ENCODE results near the gene ZBED6.
"Not testable (repeated sequence)": the region's sequence is repeated elsewhere in the genome, so short reads cannot be mapped to it uniquely, and the experiment has no call there.

The ZBED6 gene

DNA sequence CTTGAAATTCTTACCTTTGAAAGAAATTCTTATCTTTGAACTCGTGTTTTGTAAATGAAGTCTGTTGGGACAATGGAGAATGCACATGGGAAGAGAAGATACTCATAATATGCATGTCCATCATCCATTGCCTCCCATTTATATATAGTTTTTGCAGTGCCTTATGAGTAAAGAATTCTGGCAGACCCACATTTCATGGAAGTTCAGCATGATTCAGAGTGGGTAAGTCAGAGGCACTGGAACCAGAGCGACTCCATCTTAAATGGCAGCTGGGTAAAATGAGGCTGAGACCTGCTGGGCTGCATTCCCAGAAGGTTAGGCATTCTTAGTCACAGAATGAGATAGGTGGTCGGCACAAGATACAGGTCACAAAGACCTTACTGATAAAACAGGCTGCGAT is 16.6 kb upstream of the ZBED6 start:
- DNase-seq (ENCODE audit: extremely low spot score): no peak
- TF ChIP-seq, protein P1, sequence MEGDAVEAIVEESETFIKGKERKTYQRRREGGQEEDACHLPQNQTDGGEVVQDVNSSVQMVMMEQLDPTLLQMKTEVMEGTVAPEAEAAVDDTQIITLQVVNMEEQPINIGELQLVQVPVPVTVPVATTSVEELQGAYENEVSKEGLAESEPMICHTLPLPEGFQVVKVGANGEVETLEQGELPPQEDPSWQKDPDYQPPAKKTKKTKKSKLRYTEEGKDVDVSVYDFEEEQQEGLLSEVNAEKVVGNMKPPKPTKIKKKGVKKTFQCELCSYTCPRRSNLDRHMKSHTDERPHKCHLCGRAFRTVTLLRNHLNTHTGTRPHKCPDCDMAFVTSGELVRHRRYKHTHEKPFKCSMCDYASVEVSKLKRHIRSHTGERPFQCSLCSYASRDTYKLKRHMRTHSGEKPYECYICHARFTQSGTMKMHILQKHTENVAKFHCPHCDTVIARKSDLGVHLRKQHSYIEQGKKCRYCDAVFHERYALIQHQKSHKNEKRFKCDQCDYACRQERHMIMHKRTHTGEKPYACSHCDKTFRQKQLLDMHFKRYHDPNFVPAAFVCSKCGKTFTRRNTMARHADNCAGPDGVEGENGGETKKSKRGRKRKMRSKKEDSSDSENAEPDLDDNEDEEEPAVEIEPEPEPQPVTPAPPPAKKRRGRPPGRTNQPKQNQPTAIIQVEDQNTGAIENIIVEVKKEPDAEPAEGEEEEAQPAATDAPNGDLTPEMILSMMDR (IDR thresholded peaks at IDR 0.05; ENCODE audit: control extremely low read depth, extremely low read depth, low read depth, missing control alignments): no peak
- ChIA-PET CTCF (no interaction called here), POLR2A (no interaction called here)

DNA sequence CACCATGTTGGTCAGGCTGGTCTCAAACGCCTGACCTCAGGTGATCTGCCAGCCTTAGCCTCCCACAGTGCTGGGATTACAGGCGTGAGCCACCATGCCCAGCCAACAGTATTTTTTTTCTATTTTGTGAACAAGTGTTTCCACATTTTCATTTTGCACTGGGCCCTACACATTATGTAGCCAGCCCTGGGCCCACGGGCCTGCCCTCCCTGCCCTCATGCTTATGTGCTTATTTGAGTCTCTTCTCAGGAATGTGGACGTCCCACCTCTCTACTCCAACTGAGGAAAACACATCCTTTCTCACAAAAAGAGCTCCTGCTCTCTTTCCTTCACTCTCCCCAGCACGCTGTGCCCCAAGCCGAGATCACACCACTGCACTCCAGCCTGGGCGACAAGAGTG is 13.5 kb upstream of the ZBED6 start:
- ChIA-PET CTCF (no interaction called here), POLR2A (no interaction called here)

GRCh38 chr1:203789966-203790365 is 5.5 kb upstream of the ZBED6 start:
- no peak for DNase-seq (ENCODE audit: extremely low spot score)
- POLR2A ChIA-PET: no interaction called here
- CTCF ChIA-PET: no interaction called here
- TF ChIP-seq, protein P1 (IDR thresholded peaks at IDR 0.05; ENCODE audit: control extremely low read depth, extremely low read depth, low read depth, missing control alignments): no peak

More for the DNA sequence above, 13.5 kb upstream of the ZBED6 start:
- TF ChIP-seq, protein P1 (IDR thresholded peaks at IDR 0.05; ENCODE audit: control extremely low read depth, extremely low read depth, low read depth, missing control alignments): no peak
- no peak for DNase-seq (ENCODE audit: extremely low spot score)

GRCh38 chr1:203791498-203791897 is 3.9 kb upstream of the ZBED6 start:
- CTCF ChIA-PET: interaction anchor here (0.9 to 1.2 kb wide), 2 partner anchors 27 to 1015 kb away, joined by 3 read pairs; no protein-coding TSS in a partner anchor
- POLR2A ChIA-PET: no interaction called here
- TF ChIP-seq, protein P1 (IDR thresholded peaks at IDR 0.05; ENCODE audit: control extremely low read depth, extremely low read depth, low read depth, missing control alignments): no peak
- DNase-seq (ENCODE audit: extremely low spot score): no peak

DNA sequence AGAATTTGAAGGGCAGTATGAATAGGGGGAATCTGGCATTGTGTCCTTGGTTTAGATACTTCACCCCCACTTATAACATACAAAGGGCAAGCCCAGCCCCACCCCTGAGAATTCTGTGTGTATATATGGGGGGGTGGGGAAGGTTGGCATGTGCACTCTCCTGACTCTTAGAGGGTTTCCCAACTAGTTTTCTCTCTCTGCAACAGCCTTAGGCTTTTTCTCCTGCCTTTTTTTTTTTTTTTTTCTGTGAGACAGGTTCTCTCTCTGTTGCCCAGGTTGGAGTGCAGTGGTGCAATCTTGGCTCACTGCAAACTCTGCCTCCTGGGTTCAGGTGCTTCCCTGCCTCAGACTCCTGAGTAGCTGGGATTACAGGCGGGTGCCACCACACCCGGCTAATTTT is 2.9 kb upstream of the ZBED6 start:
- ChIA-PET CTCF (interaction anchor here (0.7 to 1.2 kb wide), 2 partner anchors 28 to 346 kb away, joined by 3 read pairs; no protein-coding TSS in a partner anchor), POLR2A (interaction anchor here (0.7 kb wide), 1 partner anchor 13 kb away, joined by 5 read pairs; no protein-coding TSS in a partner anchor)
- DNase-seq (ENCODE audit: extremely low spot score): no peak
- TF ChIP-seq, protein P1 (IDR thresholded peaks at IDR 0.05; ENCODE audit: control extremely low read depth, extremely low read depth, low read depth, missing control alignments): no peak

GRCh38 chr1:203793561-203793960 is 1.9 kb upstream of the ZBED6 start:
- DNase-seq (ENCODE audit: extremely low spot score); POLR2A ChIA-PET: not testable (repeated sequence)
- CTCF ChIA-PET: interaction anchor here (1.4 to 1.5 kb wide), 2 partner anchors 8 to 29 kb away, joined by 3 read pairs; partner anchors contain the start of gene LAX1

DNA sequence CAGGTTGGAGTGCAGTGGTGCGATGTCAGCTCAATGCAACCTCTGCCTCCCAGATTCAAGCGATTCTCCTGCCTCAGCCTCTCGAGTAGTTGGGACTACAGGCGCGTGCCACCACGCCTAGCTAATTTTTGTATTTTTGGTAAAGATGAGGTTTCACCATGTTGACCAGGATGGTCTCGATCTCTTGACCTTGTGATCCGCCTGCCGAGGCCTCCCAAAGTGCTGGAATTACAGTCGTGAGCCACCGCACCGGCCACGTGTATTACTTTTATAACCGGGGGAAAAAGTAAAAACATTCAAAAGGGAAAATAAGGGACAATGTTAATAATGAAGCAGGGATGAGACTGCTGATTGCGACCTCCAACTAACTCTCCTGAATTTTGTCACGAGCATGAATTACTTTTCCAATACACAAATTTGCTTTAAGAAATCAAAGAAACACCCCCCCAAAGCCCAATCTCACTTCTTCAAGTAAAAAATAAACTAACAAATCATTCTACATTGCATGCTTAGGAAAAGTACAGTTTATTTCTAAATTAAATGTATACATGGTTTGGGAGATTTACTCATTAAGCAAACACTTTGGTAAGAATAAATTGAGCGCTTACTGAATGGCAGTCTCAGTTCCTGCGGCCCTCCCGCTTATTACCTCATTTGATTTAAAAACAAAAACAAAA is 521 bp upstream of the ZBED6 start:
- POLR2A ChIA-PET: no interaction called here
- DNase-seq (ENCODE audit: extremely low spot score): no peak
- TF ChIP-seq, protein P1 (IDR thresholded peaks at IDR 0.05; ENCODE audit: control extremely low read depth, extremely low read depth, low read depth, missing control alignments): no peak
- CTCF ChIA-PET: no interaction called here

Data from GM10248 (cell line).